AG20443 (cell line): Measurements from ENCODE around the gene SPATA19.

Experiments
- DNase-seq: peaks from one replicate; pipeline ENCODE4 v3.0.0; 2012; ENCODE audit warnings: low spot score, mixed read lengths

The SPATA19 gene

DNA sequence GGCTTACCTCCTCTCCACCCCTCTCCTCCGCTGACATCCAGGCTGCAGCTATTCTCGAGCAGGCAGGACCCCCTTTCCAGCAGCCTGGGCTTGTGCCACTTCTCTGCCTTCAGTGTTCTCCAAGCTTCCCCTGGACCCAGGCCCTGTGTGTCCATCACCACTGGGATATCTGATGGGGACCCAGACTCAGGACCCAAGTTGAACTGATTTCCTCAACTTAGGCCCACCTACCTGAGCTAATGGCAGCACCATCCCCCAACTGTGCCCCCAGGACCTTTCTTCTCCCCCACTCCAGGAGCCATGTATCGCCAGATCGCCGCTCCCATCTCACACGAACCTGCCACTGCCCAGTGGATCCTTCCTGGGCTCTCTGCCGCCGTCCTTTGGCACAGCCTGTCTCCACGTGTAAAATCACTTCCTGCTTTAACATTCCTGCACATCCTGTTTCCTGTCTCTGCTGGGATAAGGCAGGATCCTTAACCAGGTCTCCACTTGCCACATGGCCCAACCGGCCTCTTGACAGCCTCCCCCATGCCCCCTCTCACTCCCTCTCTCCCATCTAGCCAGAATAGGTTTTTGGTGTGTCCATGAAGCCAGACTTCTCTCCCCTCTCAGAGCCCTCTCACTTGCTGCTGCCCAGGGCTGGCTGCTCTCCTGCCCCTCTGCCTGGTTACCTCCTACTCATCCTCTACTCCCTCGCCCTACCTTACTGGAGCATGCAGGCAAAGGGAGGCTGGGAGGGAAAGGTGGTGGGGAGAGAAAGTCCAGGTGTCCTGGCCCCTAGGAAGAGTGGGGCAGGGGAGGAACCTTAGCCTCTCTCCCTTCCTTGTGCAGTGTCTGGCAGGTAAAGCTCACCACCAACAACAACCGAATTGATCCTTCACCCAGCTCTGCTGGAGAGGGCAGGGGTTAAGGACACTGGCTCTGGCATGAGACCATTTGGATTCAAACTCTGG lies 9.4 kb downstream of the SPATA19 start:
- DNase-seq = peak; percentile 4

GRCh38 chr11:133834682-133835592 lies 10.4 kb downstream of the SPATA19 start:
- peak; percentile 83 for DNase-seq

- DNase-seq = no peak
Observed at GRCh38 chr11:133833898-133834681, 11.2 kb downstream of the SPATA19 start.

DNA sequence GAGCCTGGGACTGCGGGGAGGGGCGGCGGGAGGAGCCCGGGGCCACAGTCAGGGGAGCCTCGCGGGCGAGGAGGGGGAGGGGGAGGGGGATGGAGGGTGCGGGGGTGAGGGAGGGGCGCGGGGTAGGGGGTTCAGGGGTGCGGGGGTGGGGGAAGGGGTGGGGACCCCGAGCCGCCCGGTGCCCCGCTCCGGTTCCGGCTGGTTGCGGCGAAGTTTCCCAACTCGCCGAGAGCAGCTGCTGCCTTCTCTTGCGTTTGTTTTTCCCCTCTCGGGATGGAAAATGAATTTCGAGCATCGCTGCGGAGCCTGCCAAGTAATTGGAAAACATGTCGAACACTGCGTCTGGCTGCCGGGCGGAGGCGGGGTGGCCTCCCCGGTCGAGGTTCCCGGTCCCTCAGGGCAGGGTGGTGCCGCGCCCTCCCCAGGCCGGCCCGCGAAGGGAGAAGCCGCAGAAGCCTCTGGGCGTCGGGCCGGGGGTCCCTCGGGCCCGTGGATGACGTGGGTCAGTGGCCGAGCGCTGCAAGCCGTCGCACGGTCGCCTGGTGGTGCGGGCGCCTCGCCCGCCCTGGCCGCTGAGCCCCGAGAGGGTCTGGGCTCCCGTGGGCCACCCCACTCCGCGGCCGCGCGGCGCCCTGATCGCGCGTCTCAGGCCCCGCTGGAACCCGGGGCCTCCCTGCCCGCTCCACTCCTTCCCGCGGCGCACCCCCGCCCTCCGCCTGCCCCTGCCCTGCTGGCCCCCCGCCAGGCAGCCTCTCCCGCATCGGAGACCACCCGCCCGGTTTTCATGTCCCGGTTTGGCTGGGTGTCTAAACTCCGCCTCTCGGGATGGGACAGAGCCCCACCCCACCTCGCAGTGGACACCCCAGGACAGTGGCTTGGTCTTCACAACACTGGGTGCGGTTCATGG lies 12.1 kb downstream of the SPATA19 start:
- DNase-seq = peak; percentile 27

GRCh38 chr11:133832096-133832990 lies 13.0 kb downstream of the SPATA19 start:
- DNase-seq = no peak

DNA sequence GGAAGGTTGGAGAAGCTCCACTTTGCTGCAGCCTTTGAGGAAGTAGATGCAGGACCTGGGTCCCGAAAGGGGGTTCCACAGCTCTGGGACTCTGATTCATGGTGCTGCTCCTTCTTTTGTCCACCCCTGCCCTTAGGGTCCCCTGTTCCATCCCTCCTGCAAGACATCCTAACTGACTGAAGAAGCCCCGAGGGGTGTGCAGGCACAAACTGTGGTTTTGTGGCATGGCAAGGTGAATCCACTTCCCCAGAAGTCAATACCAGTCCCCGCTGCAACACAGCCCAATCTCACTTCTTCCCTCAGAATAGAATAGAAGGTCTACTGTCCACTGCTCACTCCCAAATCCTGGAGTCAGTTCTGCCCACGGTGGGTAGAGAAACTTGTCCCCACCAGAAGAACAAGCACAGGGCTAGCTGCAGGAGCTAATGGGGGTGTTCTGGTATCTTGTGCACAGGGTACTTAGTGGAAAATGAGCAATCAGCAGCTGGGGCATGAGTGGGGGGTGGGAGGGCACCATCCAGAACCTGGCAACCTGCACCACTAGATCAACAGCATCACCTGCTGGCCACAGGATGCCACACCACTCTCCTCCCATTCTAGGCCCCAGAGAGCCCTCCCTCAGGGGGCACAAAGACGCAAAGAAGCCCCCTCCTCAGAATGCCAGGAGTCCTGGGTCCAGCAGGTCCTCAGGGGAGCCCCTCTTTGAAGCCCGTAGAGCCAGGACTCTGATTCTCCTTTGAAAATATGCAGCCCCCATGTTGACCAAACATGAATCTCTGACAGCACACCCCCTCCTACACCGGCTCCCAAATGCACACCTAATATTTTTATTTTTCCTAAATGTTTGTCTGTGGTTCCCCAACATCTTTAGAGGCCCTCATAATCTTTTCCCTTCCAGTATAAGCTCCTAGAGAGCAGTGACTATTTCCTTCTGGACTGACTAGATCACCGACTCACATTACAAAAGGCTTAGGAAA lies 14.1 kb downstream of the SPATA19 start:
- no peak for DNase-seq

DNA sequence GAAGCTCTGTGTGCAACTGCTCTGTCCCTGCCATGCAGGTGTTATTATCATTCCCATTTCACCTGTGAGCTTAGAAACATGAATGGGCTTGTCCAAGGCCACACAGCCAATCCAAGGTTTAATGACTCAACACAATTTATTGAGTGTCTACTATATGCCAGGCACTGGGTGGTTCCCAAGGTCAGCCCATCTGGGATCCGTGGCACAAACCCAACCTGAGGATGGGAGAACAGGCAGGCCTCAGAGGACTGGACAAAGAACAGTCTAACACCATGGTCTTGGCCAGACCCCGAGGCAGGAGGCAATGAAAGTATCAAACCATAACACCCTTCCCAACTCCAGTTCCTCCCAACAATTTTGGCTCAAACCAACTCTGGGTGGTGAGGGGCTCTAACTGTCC lies 15.7 kb downstream of the SPATA19 start:
- DNase-seq = no peak

- no peak for DNase-seq
Observed at GRCh38 chr11:133828871-133829270, 16.4 kb downstream of the SPATA19 start.

- no peak for DNase-seq
Observed at GRCh38 chr11:133827556-133827955, 17.8 kb downstream of the SPATA19 start.

DNA sequence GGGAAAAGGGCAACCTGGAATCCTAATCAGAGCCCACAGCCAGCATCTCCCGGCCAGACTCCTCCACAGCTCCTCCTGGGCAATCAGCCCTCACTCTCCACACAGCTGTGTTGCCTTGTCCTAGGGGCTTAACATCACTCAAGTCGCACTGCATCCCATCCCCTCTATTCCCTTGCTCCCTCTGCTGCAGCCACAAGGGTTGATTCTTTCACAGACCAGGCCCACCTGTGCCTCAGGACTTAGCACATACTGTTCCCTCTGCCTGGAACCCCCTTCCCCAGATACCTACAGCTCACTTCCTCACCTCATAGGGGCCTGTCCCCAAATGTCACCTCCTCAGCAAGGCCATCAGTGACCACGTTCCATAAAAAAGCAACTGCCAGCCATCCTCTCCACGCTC lies 18.4 kb downstream of the SPATA19 start:
- no peak for DNase-seq

- DNase-seq = no peak
Observed at GRCh38 chr11:133825666-133826065, 19.6 kb downstream of the SPATA19 start.

DNA sequence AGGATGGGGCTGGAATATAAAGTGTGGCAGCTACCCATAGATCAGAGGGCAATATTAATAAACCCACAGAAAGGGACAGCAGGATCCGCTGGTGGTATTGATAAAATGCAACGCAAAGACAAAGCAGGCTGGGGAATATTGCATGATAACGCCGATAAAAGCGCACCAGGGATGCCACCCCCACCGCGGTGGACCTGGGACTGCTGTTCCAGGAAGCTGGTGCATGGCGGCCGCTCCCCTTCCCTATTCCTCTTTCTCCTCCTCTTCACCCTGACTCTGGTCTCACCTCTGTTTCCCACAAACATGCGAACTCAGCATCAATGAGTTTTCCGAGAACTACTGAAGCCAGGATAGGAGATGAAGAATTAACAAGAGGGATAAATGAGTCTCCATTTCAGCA lies 20.2 kb downstream of the SPATA19 start:
- DNase-seq = no peak

GRCh38 chr11:133824593-133824992 lies 20.7 kb downstream of the SPATA19 start:
- DNase-seq = no peak

DNA sequence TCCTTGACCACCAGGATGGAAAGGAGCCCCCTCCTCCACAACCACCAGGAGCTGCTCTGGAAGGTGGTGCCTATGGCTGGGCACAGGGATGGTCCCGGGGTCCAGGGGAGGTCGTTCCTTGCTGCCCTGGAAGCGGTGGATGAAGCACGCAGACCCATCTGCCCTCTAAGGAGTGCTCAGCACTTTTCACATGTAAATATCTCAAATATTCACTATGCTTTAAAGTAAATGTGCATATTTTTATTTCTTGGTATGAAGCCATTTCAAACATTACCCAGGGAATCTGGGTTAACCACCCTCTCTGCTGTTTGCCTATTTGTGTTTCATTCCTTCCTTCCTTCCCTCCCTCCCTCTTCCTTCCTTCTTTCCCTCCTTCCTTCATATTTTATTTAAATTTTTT lies 21.7 kb downstream of the SPATA19 start:
- no peak for DNase-seq

GRCh38 chr11:133823211-133823610 lies 22.1 kb downstream of the SPATA19 start:
- no peak for DNase-seq

GRCh38 chr11:133821776-133822175 lies 23.5 kb downstream of the SPATA19 start:
- no peak for DNase-seq

DNA sequence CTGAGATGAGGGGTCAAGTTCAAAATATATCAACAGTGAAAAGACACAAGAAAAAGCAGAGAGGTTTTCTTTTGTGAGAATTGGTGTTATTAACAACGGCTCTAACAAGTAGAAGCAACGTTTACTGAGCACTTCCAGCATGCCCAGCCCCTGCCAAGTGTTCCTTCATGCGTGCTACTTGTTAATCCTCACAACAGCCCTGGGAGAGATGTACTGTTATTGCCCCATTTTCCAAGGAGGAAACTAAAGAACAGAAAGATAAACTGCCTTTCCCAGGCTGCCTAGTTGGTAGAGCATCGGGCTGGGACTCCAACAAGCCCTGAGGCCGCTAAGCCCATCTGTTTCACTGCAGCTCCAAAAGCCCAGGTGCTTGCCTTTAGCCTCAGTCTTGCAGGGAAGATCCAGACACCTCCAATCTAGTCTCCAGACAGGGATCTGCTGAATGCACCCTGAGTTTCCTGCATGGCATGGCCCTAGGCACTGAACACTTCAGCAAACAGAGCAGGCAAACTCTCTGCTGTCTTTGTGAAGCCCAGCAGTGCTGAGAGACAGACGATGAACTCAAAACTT lies 25.5 kb downstream of the SPATA19 start:
- DNase-seq = no peak

GRCh38 chr11:133819114-133819513 lies 26.2 kb downstream of the SPATA19 start:
- no peak for DNase-seq
